ENCODE results near the gene EVX2. TPM values are rescaled to one million over a fixed set of nuclear protein-coding genes. Genes with fewer than 3 reads are reported as not detected.

The EVX2 gene
- total RNA-seq, 1 donor from 2014 or later = not detected

DNA sequence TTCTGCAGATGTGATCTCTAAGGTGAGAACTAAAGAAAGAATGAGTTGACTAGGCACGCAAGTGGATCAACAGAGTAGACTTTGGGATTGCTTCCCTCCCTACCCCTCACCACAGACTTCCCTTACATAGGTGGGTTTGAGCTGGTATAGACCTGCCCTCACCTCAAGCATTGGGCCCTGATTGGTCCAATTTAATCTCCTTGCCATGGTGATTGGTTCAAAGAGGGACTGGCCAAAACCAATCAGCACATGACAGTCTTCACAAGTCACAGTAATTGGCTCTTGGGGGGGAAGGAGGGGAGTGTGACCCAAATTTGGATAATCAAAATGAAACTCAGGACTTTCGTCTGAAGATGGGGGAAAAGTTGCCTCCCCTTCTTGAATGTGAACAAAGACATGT, 45.1 kb downstream of the EVX2 start:
- H3K9me3 Mint-ChIP-seq (ENCODE audit: unreplicated experiment) = no peaks in the 10 kb centered on the region
- no peaks in the 10 kb centered on the region for H3K4me1 Mint-ChIP-seq (ENCODE audit: low read depth, unreplicated experiment)
- FAIRE-seq (no peak), DNase-seq (ENCODE audit: low read depth) (no peak)
- H3K4me1 ChIP-seq (ENCODE audit: insufficient read depth, low read length) = no peaks in the 10 kb centered on the region
- no peak overlapping the region for H3K27ac ChIP-seq (ENCODE audit: low read depth, low read length)
- peaks cover 6% of the 10 kb centered on the region for H3K27me3 Mint-ChIP-seq (ENCODE audit: low read depth, unreplicated experiment)
- no peak overlapping the region for H2AFZ ChIP-seq (ENCODE audit: low read depth, low read length)
- no peaks in the 10 kb centered on the region for H3K27me3 ChIP-seq (ENCODE audit: insufficient read depth, low read length)
- TF ChIP-seq EZH2 (IDR thresholded peaks at IDR 0.05; ENCODE audit: insufficient read depth, low read length) = no peak
- no peak for TF ChIP-seq CTCF (IDR thresholded peaks at IDR 0.05; ENCODE audit: insufficient read depth, low read depth, low read length)
- H4K20me1 ChIP-seq (ENCODE audit: insufficient read depth, low read length) = no peaks in the 10 kb centered on the region
- H3K4me3 ChIP-seq (ENCODE audit: insufficient read depth, low read depth, low read length) = no peak overlapping the region
- no peaks in the 10 kb centered on the region for H3K36me3 ChIP-seq (ENCODE audit: insufficient read depth, low read length)
- no peak overlapping the region for H3K9ac ChIP-seq (ENCODE audit: low read length)
- no peaks in the 10 kb centered on the region for H3K79me2 ChIP-seq (ENCODE audit: insufficient read depth, low read length)
- no peak overlapping the region for H3K4me3 Mint-ChIP-seq (ENCODE audit: unreplicated experiment)
- H3K27ac Mint-ChIP-seq (ENCODE audit: unreplicated experiment) = no peak overlapping the region
- H3K9me3 ChIP-seq (ENCODE audit: insufficient read depth, low read depth, low read length) = no peaks in the 10 kb centered on the region
- H3K36me3 Mint-ChIP-seq (ENCODE audit: low read depth, unreplicated experiment) = no peaks in the 10 kb centered on the region
- no peak overlapping the region for H3K4me2 ChIP-seq (ENCODE audit: low read length)

GRCh38 chr2:176035013-176035691, 48.6 kb downstream of the EVX2 start:
- Histone ChIP-seq H3K27ac (ENCODE audit: low read depth, low read length) (no peak overlapping the region), H3K9ac (ENCODE audit: low read length) (no peak overlapping the region), H2AFZ (ENCODE audit: low read depth, low read length) (no peak overlapping the region), H3K4me3 (ENCODE audit: insufficient read depth, low read depth, low read length) (no peak overlapping the region), H3K4me2 (ENCODE audit: low read length) (no peak overlapping the region), H3K36me3 (ENCODE audit: insufficient read depth, low read length) (no peaks in the 10 kb centered on the region), H4K20me1 (ENCODE audit: insufficient read depth, low read length) (no peaks in the 10 kb centered on the region), H3K9me3 (ENCODE audit: insufficient read depth, low read depth, low read length) (no peaks in the 10 kb centered on the region), H3K27me3 (ENCODE audit: insufficient read depth, low read length) (no peaks in the 10 kb centered on the region), H3K79me2 (ENCODE audit: insufficient read depth, low read length) (no peaks in the 10 kb centered on the region), H3K4me1 (ENCODE audit: insufficient read depth, low read length) (no peaks in the 10 kb centered on the region)
- FAIRE-seq (no peak), DNase-seq (ENCODE audit: low read depth) (no peak)
- Mint-ChIP-seq H3K27ac (ENCODE audit: unreplicated experiment) (no peak overlapping the region), H3K36me3 (ENCODE audit: low read depth, unreplicated experiment) (no peaks in the 10 kb centered on the region), H3K4me3 (ENCODE audit: unreplicated experiment) (no peak overlapping the region), H3K4me1 (ENCODE audit: low read depth, unreplicated experiment) (no peaks in the 10 kb centered on the region), H3K27me3 (ENCODE audit: low read depth, unreplicated experiment) (peaks cover 6% of the 10 kb centered on the region), H3K9me3 (ENCODE audit: unreplicated experiment) (no peaks in the 10 kb centered on the region)
- TF ChIP-seq EZH2 (IDR thresholded peaks at IDR 0.05; ENCODE audit: insufficient read depth, low read length) = no peak
- no peak for TF ChIP-seq CTCF (IDR thresholded peaks at IDR 0.05; ENCODE audit: insufficient read depth, low read depth, low read length)

- Histone ChIP-seq H3K36me3 (ENCODE audit: insufficient read depth, low read length) (no peaks in the 10 kb centered on the region), H3K9me3 (ENCODE audit: insufficient read depth, low read depth, low read length) (no peaks in the 10 kb centered on the region), H3K4me2 (ENCODE audit: low read length) (no peak overlapping the region), H2AFZ (ENCODE audit: low read depth, low read length) (no peak overlapping the region), H3K9ac (ENCODE audit: low read length) (no peak overlapping the region), H3K79me2 (ENCODE audit: insufficient read depth, low read length) (no peaks in the 10 kb centered on the region), H3K27me3 (ENCODE audit: insufficient read depth, low read length) (no peaks in the 10 kb centered on the region), H3K27ac (ENCODE audit: low read depth, low read length) (no peak overlapping the region), H3K4me1 (ENCODE audit: insufficient read depth, low read length) (no peaks in the 10 kb centered on the region), H3K4me3 (ENCODE audit: insufficient read depth, low read depth, low read length) (no peak overlapping the region), H4K20me1 (ENCODE audit: insufficient read depth, low read length) (no peaks in the 10 kb centered on the region)
- no peaks in the 10 kb centered on the region for H3K9me3 Mint-ChIP-seq (ENCODE audit: unreplicated experiment)
- H3K27ac Mint-ChIP-seq (ENCODE audit: unreplicated experiment) = no peak overlapping the region
- peaks cover 3% of the 10 kb centered on the region for H3K27me3 Mint-ChIP-seq (ENCODE audit: low read depth, unreplicated experiment)
- no peak for TF ChIP-seq CTCF (IDR thresholded peaks at IDR 0.05; ENCODE audit: insufficient read depth, low read depth, low read length)
- TF ChIP-seq EZH2 (IDR thresholded peaks at IDR 0.05; ENCODE audit: insufficient read depth, low read length) = no peak
- H3K4me1 Mint-ChIP-seq (ENCODE audit: low read depth, unreplicated experiment) = no peaks in the 10 kb centered on the region
- no peaks in the 10 kb centered on the region for H3K36me3 Mint-ChIP-seq (ENCODE audit: low read depth, unreplicated experiment)
- FAIRE-seq (no peak), DNase-seq (ENCODE audit: low read depth) (no peak)
- H3K4me3 Mint-ChIP-seq (ENCODE audit: unreplicated experiment) = no peak overlapping the region
Observed at GRCh38 chr2:176027806-176028205, 56.0 kb downstream of the EVX2 start.
